ENCODE results near the gene TANC1. TPM values are rescaled to one million over a fixed set of nuclear protein-coding genes. Genes with fewer than 3 reads are reported as not detected.

TANC1 gene
- total RNA-seq, 6 experiments from 2014 or later: 4.0 to 12.7 (median 11.3) TPM

- H3K36me3 ChIP-seq: no peaks in the 10 kb centered on the region
- intact Hi-C loops (cut with DNase I): no loop called here
- no peaks in the 10 kb centered on the region for H3K9me3 ChIP-seq
- 64% methylated on average over 2 of the region's 2 CpGs for WGBS (ENCODE audit: insufficient coverage, low coverage, low lambda C conversion rate, missing lambda C conversion rate)
- no peak overlapping the region for H3K27ac ChIP-seq
- no peak overlapping the region for H3K4me3 ChIP-seq
- no peaks in the 10 kb centered on the region for H3K27me3 ChIP-seq
- ATAC-seq (no peak), DNase-seq (no peak)
- TF ChIP-seq, protein P1, sequence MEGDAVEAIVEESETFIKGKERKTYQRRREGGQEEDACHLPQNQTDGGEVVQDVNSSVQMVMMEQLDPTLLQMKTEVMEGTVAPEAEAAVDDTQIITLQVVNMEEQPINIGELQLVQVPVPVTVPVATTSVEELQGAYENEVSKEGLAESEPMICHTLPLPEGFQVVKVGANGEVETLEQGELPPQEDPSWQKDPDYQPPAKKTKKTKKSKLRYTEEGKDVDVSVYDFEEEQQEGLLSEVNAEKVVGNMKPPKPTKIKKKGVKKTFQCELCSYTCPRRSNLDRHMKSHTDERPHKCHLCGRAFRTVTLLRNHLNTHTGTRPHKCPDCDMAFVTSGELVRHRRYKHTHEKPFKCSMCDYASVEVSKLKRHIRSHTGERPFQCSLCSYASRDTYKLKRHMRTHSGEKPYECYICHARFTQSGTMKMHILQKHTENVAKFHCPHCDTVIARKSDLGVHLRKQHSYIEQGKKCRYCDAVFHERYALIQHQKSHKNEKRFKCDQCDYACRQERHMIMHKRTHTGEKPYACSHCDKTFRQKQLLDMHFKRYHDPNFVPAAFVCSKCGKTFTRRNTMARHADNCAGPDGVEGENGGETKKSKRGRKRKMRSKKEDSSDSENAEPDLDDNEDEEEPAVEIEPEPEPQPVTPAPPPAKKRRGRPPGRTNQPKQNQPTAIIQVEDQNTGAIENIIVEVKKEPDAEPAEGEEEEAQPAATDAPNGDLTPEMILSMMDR (IDR thresholded peaks at IDR 0.05): no peak
- TF ChIP-seq POLR2A (IDR thresholded peaks at IDR 0.05): no peak
- no peaks in the 10 kb centered on the region for H3K4me1 ChIP-seq
Observed at GRCh38 chr2:159126432-159127022, 158.1 kb downstream of the TANC1 start.

GRCh38 chr2:159128191-159128590, 159.8 kb downstream of the TANC1 start:
- WGBS (ENCODE audit: insufficient coverage, low coverage, low lambda C conversion rate, missing lambda C conversion rate): 88% methylated on average over 1 of the region's 1 CpG
- H3K27ac ChIP-seq: no peak overlapping the region
- ATAC-seq (no peak), DNase-seq (no peak)
- H3K4me1 ChIP-seq: no peaks in the 10 kb centered on the region
- no peak overlapping the region for H3K4me3 ChIP-seq
- no peaks in the 10 kb centered on the region for H3K9me3 ChIP-seq
- TF ChIP-seq, protein P1 (IDR thresholded peaks at IDR 0.05): no peak
- TF ChIP-seq POLR2A (IDR thresholded peaks at IDR 0.05): no peak
- H3K36me3 ChIP-seq: no peaks in the 10 kb centered on the region
- no peaks in the 10 kb centered on the region for H3K27me3 ChIP-seq
- intact Hi-C loops (cut with DNase I): no loop called here

DNA sequence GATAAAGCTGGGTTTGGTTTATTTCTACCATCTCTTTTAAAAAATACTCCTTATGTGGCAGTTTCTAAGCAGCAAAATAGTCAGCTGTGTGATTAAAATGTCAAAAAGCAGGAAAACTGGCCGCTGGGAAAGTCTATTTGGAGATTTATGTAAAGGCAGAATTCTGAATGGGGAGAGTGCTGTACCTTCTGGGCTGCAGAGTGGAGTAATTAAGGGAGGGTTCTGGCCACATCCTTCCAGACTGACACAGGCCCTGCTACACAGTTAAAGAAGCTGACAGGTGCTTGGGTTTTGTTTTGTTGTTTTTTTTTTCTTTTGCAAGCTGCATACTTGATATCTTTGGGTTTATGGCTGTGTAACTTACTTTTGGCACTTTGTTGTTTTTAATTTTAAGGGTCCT, 160.8 kb downstream of the TANC1 start:
- H3K27me3 ChIP-seq: no peaks in the 10 kb centered on the region
- no peaks in the 10 kb centered on the region for H3K36me3 ChIP-seq
- no peaks in the 10 kb centered on the region for H3K4me1 ChIP-seq
- no peaks in the 10 kb centered on the region for H3K9me3 ChIP-seq
- no peak overlapping the region for H3K27ac ChIP-seq
- intact Hi-C loops (cut with DNase I): no loop called here
- WGBS (ENCODE audit: insufficient coverage, low coverage, low lambda C conversion rate, missing lambda C conversion rate): 53% methylated on average over 1 of the region's 1 CpG
- ATAC-seq (no peak), DNase-seq (no peak)
- H3K4me3 ChIP-seq: no peak overlapping the region
- TF ChIP-seq, protein P1 (IDR thresholded peaks at IDR 0.05): no peak
- no peak for TF ChIP-seq POLR2A (IDR thresholded peaks at IDR 0.05)

GRCh38 chr2:159129824-159130223, 161.4 kb downstream of the TANC1 start:
- Histone ChIP-seq H3K9me3 (no peaks in the 10 kb centered on the region), H3K27me3 (no peaks in the 10 kb centered on the region), H3K4me1 (no peaks in the 10 kb centered on the region), H3K27ac (no peak overlapping the region), H3K4me3 (no peak overlapping the region), H3K36me3 (no peaks in the 10 kb centered on the region)
- intact Hi-C loops (cut with DNase I): no loop called here
- ATAC-seq: peak in 1 of 4 donors; percentile 17
- 51% methylated on average over 9 of the region's 13 CpGs for WGBS (ENCODE audit: insufficient coverage, low coverage, low lambda C conversion rate, missing lambda C conversion rate)
- no peak for DNase-seq
- no peak for TF ChIP-seq POLR2A (IDR thresholded peaks at IDR 0.05)
- TF ChIP-seq, protein P1 (IDR thresholded peaks at IDR 0.05): no peak

DNA sequence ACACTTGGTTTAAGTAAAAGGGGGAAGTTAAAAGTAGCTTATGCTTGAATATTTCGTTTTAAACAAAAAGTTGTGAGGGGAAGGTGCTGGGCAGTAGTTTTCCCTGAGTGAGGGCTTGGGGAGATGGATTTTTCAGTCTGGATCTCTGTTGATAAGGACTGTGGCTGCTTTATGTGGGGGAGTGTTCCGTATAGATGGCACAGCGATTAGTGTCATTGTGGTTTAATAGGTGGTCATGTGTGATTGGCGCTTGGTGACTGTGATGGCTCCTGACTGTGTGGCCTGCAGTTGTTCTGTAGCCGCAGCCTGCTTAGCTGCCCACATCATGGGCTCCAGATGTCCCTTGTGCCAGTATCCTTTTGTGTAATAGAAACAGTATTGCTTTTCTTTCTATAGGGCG, 161.9 kb downstream of the TANC1 start:
- Histone ChIP-seq H3K27ac (no peak overlapping the region), H3K9me3 (no peaks in the 10 kb centered on the region), H3K36me3 (no peaks in the 10 kb centered on the region), H3K27me3 (no peaks in the 10 kb centered on the region), H3K4me1 (no peaks in the 10 kb centered on the region), H3K4me3 (no peak overlapping the region)
- intact Hi-C loops (cut with DNase I): no loop called here
- DNase-seq (no peak), ATAC-seq (no peak)
- WGBS (ENCODE audit: insufficient coverage, low coverage, low lambda C conversion rate, missing lambda C conversion rate): 72% methylated on average over 4 of the region's 6 CpGs
- TF ChIP-seq, protein P1 (IDR thresholded peaks at IDR 0.05): no peak
- TF ChIP-seq POLR2A (IDR thresholded peaks at IDR 0.05): no peak

Data from right lobe of liver (tissue), 6 donors.